Measurements from ENCODE around the gene HTR3D.

DNA sequence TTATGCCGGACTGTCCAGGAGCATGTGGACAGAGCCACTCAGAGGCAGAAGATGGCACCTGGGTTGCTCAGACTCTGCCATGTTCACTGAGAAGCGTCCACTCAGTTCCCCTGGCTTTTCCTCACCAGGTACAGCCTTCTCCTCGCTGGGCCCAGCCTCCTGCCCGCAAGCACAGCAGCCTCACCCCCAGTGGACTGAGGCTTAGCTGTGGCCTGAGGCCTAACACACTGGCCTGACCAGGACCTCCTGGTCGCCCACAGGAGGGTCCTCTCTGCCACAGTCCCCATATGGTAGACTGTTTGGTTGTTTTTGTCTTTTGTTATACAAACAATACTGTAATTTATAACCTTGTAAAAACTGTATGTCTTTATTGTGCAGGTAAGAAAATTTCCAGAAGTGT, 36.8 kb downstream of the HTR3D start:
- TF ChIP-seq, protein P1, sequence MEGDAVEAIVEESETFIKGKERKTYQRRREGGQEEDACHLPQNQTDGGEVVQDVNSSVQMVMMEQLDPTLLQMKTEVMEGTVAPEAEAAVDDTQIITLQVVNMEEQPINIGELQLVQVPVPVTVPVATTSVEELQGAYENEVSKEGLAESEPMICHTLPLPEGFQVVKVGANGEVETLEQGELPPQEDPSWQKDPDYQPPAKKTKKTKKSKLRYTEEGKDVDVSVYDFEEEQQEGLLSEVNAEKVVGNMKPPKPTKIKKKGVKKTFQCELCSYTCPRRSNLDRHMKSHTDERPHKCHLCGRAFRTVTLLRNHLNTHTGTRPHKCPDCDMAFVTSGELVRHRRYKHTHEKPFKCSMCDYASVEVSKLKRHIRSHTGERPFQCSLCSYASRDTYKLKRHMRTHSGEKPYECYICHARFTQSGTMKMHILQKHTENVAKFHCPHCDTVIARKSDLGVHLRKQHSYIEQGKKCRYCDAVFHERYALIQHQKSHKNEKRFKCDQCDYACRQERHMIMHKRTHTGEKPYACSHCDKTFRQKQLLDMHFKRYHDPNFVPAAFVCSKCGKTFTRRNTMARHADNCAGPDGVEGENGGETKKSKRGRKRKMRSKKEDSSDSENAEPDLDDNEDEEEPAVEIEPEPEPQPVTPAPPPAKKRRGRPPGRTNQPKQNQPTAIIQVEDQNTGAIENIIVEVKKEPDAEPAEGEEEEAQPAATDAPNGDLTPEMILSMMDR (IDR thresholded peaks at IDR 0.05) = no peak
- TF ChIP-seq POLR2A (IDR thresholded peaks at IDR 0.05) = no peak

Data from transverse colon (tissue), 3 donors.